Measurements from ENCODE around the gene MMP11.

MMP11 gene, protein sequence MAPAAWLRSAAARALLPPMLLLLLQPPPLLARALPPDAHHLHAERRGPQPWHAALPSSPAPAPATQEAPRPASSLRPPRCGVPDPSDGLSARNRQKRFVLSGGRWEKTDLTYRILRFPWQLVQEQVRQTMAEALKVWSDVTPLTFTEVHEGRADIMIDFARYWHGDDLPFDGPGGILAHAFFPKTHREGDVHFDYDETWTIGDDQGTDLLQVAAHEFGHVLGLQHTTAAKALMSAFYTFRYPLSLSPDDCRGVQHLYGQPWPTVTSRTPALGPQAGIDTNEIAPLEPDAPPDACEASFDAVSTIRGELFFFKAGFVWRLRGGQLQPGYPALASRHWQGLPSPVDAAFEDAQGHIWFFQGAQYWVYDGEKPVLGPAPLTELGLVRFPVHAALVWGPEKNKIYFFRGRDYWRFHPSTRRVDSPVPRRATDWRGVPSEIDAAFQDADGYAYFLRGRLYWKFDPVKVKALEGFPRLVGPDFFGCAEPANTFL

DNA sequence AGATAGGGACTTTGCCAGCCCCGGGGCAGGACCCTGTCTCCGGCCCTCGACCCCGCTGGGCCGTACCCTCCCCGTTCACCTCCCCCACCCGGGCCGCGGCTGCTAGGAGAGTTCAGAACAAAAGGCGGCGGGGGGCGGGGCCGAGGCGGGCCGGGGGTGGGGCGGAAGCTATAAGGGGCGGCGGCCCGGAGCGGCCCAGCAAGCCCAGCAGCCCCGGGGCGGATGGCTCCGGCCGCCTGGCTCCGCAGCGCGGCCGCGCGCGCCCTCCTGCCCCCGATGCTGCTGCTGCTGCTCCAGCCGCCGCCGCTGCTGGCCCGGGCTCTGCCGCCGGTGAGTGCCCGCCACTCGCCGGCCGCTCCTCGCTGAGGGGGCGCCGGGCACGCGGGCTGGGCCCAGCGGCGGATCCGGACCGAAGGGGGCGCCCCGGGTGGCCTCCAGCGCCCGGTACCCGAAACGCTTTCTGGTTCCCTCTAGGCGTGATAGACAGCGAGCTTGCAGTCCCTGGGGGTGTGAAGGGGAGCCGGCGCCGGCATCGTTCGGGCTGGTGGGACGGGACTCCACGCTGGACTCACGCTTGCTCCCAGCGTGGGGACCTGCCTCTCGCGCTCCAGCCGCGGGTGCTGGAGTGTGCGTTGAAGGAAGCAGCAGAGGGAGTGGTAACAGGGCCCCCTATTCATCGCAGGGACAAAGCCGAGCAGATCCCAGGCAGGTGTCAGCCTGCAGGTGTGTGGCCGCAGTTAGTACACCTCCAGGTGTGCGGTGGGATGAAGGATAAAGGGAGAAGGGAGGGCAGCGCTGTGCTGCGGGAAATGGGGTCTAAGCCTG lies at the start of gene MMP11:
MMP11 (plus strand) TSS at position 201 of the 825 bp plus-strand sequence; CDS start at position 223, 22 bp downstream.
- DNase-seq (ENCODE audit: low spot score), result peak; percentile 3

DNA sequence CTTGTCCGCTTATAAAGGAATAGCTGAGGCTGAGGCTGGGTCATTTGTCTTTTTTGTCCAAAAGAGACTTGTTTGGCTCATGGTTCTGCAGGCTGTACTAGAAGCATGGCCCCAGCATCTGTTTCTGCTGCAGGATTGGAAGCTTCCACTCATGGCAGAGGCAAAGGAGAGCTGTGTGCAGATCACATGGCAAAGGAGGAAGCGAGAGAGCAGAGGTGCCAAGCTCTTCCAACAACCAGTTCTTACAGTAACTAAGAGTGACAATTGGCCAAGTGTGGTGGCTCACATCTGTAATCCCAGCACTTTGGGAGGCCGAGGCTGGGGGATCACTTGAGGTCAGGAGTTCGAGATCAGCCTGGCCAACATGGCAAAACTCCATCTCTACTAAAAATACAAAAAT lies 44.5 kb upstream of the MMP11 start:
- peak; percentile 57 for DNase-seq (ENCODE audit: low spot score)

DNA sequence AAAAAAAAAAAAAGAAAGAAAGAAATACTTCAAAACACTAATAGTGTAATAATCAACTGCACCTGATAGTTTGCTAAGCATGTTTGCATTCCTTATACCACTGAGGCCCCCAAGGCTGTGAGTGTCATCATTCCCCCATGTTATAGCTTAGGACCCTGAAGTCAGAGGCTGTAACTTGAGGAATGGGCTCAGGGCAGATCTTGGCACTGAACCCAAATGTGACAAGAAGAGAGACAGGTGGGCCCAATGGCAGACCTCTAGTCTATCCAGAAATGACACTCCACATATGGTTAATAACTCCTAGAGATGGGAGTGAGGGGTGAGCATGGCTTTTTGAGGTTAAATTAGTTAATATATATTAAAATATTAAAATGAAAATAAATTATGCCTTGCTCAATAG lies 35.0 kb upstream of the MMP11 start:
- DNase-seq (ENCODE audit: low spot score), result no peak

DNA sequence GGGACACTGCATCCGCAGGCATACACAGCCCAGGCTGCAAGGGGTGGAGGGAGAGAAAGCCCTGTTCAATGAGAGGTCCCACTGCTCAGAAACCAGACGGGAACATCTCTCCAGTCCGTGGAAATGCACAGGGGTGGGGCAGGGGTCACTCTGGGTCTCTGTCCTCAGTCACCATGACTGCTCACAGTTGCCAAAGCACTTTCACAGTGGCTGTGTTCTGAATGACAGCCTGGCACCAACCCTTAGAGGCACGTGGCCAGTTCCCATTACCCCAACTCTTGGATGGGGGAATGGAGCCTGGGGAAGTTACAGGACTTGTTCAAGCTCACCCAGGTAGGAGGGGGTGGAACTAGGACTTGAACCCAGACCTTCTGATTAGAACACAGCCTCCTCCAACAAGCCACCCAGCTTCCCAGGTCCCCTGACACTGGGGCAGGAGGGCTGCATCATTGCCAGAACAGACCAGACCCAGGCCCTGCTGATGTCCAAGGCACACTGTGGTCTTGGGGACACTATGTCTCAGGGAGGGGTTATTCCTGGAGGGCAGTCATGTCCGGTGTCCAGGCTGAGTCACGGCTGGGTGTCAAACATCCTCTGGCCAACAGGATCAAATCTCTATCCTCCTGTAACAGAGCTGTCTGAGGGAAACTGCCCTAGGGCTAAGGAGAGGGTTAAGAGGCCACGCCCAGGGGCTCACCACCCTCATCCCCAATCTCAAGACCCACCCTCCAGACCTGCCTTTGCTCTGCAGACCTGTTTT lies 30.0 kb upstream of the MMP11 start:
- DNase-seq (ENCODE audit: low spot score), result no peak

DNA sequence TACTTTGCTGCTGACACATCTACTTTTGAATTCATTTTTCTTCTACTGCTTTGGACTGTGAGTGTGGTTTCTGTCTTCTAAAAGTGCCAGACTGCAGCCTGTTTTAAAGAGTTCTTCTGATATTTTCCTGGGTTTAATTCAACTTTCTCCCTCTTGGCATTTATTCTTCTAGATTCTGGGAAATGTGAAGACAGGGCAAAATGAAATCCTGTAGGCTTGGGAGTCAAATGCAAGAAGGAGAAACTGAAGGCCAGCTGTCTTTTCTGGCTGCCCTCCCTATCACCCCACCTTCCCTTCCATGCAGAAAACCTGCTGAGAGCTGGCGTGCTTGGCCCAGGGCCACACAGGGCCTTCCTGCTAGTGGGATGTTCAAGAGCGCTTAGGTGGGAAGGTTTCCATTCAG lies 29.3 kb upstream of the MMP11 start:
- DNase-seq (ENCODE audit: low spot score), result no peak

DNA sequence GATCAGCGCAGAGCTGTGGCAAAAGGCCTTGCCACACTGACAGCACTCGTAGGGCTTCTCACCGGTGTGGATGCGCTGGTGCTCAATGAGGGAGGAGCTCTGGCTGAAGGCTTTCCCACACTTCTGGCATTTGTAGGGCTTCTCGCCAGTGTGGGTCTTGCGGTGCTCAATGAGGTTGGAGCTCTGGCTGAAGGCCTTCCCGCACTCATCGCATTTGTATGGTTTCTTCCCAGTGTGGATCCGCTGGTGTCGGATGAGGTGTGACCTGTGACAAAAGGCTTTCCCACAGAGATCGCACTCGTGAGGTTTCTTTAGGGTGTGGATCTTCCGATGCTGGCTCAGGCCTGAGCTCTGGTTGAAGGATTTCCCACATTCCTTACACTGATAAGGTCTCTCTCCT lies 28.6 kb upstream of the MMP11 start:
- no peak for DNase-seq (ENCODE audit: low spot score)

DNA sequence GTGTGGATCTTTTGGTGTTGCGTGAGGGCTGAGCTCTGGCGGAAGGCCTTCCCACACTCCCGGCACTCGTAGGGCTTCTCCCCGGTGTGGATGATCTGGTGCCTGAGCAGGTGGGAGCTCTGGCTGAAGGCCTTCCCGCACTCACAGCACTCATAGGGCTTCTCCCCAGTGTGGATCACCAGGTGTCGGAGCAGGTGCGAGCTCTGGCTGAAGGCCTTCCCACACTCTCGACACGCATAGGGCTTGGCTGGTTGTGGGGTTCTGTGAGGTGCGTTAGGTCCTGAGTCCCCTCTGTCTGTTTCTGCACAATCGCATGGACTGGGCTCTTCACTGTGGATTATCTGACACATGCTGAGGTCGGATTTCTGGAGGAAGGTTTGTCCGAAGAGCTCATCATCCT lies 28.2 kb upstream of the MMP11 start:
- no peak for DNase-seq (ENCODE audit: low spot score)

DNA sequence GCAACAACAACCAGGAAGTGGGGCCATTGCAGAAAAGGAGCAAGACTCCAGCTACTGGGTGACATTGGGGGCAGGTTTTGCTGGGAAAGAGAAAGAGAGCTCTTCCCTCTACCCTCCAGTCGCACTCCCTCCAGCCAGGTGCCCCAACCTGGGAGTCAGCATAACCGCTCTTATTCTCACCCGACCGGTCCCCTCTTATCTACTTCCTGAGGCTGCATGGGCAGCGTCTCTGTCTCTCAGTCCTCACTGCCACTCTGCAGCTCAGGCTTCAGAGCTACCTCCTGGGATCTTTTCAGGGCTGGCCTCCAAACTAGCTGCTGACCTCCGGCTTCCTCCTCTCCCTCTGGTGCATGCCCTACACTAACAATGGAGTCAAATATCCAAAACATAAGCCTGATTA lies 26.9 kb upstream of the MMP11 start:
- no peak for DNase-seq (ENCODE audit: low spot score)

DNA sequence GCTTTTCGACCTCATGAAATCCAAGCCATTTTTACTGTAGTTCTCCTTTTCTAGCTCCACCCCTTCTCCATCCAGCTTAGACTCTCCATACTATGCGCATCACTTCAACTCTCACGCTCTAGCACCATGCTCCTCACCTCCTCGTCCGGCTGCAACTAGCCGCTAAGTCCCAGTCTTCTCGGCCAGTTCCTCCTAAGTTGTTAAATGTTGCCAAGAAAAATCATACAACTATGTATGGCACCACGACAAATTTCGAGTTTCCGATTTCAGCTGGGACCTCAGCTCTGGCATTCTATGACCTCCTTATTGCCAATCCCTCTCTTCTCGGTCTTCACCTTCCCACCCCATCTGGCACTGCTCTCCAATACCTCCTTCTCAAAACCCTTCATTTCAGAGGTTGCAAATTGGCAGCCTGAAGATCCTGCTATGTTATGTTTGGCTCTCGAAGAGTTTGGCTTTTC lies 22.8 kb upstream of the MMP11 start:
- no peak for DNase-seq (ENCODE audit: low spot score)

DNA sequence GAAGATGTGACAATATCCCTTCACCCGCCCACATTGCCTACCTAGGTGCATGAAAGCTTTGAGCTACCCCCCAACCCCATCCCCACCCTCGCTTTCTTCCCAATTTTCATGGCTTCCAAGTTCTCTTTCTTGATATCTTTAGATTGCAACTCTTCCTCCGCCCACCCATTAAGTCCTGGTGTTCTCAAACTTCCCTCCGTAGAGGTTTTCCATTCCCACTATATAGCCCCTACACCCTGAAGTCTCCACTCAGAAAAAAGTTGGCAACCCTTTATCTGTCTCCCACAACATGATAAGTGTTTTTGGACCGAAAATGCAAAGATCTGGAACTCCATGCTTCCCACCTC lies 22.3 kb upstream of the MMP11 start:
- no peak for DNase-seq (ENCODE audit: low spot score)

DNA sequence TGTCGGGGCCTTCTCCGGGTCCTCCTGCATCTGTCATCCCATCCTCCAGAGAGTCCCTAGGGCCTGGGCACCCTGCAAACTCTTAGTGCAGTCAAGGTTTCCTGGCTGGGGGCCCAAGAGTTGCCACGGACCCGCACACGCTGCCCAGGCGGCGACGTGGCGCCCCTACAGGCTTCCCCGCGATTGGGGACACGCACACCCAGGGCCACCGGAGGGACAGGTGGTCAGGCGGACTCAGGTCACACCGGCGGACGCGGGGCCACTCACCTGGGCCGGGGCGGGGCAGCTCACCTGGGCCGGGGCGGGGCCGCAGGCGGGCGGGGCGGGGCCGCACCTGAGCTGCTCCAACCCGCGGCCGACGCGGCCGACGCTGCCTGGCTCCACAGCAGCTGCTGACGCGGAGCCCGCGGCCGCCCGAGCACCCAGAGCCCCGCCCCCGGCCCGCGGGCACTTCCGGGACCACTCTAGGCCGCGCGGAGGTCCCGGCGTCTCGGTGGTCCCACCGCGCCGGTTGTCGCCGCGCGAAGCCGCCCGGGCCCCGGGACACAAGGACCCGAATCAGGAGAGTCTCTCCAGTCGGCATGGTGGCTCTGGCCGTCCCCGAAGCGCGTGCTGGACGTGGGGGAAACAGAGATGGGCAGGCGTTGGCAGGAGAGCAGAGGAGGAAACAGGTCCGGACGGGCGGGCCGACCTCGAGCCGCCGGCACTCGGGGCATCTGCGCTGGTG lies 21.8 kb upstream of the MMP11 start, which contains the start of gene ZNF70:
ZNF70 (minus strand) TSS at position 399 of the 727 bp plus-strand sequence. CDS start 5,972 bp downstream, outside the sequence.
- peak; percentile 84 for DNase-seq (ENCODE audit: low spot score)

DNA sequence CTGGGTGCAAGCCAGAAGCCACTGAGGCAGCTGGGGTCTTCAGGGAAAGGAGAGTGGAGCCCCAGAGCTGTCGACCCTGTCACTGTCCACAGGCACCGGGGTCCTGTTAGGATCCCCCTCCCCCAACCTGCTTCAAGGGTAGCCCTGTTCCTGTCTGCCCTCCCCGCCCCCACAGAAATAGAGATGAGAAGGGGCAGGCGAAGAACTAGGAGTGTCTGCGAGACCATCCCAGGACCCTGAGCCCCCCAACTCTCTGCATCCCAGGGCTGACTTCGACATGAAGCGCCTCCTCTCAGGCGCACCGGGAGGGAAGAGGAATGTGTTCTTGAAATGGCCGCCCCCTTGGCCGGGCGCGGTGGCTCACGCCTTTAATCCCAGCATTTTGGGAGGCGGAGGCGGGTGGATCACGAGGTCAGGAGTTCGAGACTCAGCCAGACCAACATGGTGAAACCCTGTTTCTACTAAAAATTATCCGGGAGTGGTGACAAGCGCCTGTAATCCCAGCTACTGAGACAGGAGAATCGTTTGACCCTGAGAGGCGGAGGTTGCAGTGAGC lies 21.1 kb upstream of the MMP11 start:
- no peak for DNase-seq (ENCODE audit: low spot score)

DNA sequence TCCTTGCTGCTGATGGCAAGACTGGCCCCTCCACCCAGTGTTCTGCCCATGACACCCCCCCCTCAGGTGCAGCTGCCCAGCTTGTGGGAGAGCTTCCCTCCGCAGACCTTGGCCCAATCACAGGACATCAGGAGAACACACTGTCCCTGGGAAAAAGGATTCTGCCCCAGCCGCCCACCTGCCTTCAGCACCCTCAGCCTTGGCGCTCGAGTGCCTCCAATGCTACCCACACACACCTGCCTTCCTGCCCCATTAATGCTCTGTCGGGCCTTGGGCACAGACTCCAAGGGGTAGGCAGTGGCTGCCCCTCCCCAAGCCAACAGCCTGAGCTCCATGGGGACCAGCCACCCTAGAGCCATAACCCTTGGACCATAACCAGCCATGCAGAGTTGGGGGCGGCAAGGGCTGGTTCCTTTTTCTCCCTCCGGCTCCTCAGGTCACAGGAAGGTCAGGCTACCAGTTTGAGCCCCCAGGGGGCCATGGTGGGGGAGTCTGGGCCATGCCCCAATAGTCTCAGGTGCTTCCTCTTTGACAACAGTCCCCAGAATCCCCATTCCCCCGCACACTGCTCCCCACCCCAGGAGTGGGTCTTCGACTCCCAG lies 20.5 kb upstream of the MMP11 start:
- no peak for DNase-seq (ENCODE audit: low spot score)

DNA sequence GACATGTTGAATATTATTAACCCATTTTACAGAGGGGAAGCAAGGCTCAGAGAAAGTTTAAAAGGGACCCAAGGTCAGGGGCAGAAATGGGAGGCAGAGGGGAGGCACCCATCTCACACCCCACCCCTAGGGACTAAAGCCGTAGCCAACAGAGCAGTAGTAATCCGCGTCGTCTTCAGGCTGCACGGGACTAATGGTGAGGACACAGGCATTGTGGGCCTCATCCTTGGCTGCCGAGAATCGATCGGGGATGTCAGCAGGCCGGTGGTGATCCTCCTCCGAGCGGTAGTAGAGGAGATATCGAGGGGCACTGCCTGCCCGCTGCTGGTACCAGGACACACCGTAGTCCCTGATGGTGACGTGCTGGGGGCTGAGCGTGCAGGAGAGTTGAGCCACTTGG lies 19.9 kb upstream of the MMP11 start:
- no peak for DNase-seq (ENCODE audit: low spot score)

DNA sequence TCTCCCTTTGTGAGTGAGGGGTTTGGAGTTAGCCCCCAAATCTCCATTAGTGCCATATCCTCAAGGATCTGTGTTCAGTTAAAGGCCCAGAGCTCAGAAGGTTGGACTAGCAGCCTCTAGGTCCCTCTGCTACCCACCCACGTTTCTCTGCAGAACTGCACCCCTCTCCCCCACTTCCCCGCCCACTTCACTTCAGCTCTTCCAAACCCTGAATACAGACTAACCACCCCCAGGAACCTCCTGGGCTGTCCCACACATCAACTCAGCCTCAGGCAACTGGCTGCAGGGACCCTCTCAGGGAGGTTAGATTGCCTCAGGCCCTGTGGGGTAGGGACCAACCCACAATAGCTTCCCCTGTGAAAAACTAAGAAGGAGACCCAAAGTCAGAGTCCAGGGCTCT lies 19.3 kb upstream of the MMP11 start:
- DNase-seq (ENCODE audit: low spot score), result no peak

DNA sequence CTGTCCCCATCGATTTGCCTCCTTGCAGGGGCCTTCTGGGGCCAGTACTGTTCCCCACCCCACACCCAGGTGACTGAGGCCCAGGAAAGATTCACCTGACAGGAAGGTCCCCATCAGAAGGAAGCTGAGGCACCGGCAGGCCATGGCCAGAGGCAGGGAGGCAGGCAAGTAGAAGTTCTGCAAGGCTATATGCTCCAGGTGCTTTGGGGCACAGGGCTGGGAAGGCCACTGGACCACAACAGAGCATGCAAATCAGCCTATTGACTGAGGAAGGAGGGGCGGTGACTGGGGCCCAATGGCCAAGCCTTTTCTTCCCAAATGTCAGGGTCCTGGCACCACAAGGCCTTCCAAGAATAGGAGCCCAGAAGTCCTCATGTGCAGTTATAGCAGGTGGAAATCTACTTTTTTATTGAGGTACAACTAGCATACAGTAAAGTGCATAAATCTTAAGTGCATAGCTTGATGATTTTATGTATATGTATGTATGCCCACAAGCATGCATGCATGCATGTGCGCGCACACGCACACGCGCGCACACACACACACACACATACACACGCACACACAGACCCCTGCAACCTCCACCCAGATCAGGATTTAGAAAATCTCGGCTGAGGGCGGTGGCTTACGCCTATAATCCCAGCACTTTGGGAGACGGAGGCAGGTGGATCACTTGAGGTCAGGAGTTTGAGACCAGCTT lies 18.3 kb upstream of the MMP11 start, which contains the start of gene VPREB3:
VPREB3 (minus strand) TSS at position 206 of the 700 bp plus-strand sequence; CDS start at position 144, 62 bp downstream.
- DNase-seq (ENCODE audit: low spot score), result no peak

DNA sequence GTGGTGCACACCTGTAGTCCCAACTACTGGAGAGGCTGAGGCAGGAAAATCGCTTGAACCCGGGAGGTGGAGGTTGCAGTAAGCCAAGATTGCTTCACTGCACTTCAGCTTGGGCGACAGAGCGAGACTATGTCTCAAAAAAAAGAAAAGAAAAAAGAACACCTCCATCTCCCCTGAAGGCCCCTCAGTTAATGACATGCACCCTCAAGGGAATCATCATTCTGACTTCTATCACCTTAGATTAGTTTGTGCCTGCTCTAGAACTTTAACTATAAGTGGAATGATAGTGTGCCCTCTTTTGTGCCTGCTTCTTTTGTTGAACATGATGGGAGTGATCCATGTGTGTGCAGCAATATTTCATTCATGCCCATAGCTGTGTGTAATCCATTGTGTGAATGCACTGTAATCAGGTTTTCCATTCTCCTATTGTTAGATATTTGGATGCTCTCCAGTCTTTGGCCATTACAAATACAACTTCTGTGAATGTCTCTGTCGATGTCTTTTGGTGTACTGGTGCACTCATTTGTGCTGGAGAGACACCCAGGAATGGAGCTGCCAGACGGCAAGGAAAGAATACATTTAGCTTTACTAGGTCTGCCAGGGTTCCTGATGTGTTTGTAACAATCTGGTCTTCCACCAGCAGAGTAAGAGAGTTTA lies 17.5 kb upstream of the MMP11 start:
- peak; percentile 69 for DNase-seq (ENCODE audit: low spot score)

DNA sequence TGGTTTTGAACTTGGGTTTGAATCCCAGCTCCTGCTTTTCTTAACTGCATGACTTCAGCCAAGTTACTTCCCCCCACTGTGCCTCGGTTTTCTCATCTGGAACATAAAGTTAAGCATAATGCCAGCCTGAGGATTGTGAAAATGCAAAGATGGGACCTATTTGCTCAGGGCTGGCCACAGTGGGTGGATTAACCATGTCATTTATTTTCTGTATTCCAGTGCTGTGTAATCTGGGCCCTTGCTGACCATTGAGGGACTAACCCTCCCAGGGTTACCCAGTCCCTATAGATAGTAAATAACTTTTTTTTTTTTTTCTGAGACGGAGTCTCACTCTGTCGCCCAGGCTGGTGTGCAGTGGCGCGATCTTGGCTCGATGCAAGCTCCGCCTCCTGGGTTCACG lies 16.9 kb upstream of the MMP11 start:
- no peak for DNase-seq (ENCODE audit: low spot score)

DNA sequence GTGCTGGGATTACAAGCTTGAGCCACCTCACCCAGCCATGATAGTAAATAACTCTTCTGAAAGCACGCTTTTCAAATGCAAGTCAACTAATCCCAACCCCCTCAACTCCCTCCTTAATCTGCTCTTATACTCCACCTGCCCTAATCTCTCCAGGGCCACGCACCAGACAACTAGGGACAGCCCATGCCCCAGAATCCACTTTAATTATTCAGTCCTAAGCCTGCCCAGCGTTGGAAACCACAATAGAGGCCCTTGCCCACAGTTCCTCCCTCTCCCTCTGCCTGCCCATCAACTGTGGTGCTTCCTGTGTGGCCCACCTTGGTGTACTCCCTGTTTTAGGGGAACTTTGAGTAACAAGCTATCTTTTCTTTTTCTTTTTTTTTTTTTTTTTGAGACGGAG lies 15.8 kb upstream of the MMP11 start:
- no peak for DNase-seq (ENCODE audit: low spot score)
